H1 (cell line): Measurements from ENCODE around the gene ARHGAP21. TPM values are rescaled to one million over a fixed set of nuclear protein-coding genes. Genes with fewer than 3 reads are reported as not detected.

Experiments
- CTCF ChIA-PET: fragments of 300-600 bp; sonication (Branson Sonifier 250); formaldehyde crosslinking; loops from one replicate; lab custom pipeline; 2021; ENCODE audit not compliant: partially characterized antibody; lab: Charles Lee
- POLR2A ChIA-PET: fragments of 300-600 bp; sonication (Branson Sonifier 250); formaldehyde crosslinking; loops from one replicate; lab custom pipeline; 2021; ENCODE audit warnings: inconsistent platforms; ENCODE audit not compliant: partially characterized antibody; lab: Charles Lee
- DNase-seq, 2 experiments: peaks; one replicate each; pipeline versions ENCODE4 v3.0.0 to v3.0.0-alpha.2; 2010 to 2022; ENCODE audit warnings: low spot score in 2 of 2, low read depth in 1 of 2, mixed read lengths in 1 of 2
- FAIRE-seq: peaks from 2 replicates; lab custom pipeline; 2011; peaks lifted over from hg19 to GRCh38; lab: Jason Lieb, UNC
- H2AFZ ChIP-seq: 2 replicates; pipeline ENCODE4 v1.8.1; 2012; ENCODE audit warnings: low read length, inconsistent platforms
- H2AK5ac ChIP-seq: 2 replicates; pipeline ENCODE4 v1.6.1; 2013; ENCODE audit warnings: low read depth, low read length
- H2BK120ac ChIP-seq: replicated peaks from 2 replicates; pipeline ENCODE3; 2013; ENCODE audit warnings: low read depth, low read length, inconsistent platforms
- H2BK12ac ChIP-seq: 2 replicates; pipeline ENCODE4 v1.6.1; 2013; ENCODE audit warnings: low read depth, low read length
- H2BK15ac ChIP-seq: 2 replicates; pipeline ENCODE4 v1.6.1; 2013; ENCODE audit warnings: low read length
- H2BK20ac ChIP-seq: 2 replicates; pipeline ENCODE4 v1.6.1; 2013; ENCODE audit warnings: low read length
- H2BK5ac ChIP-seq: 2 replicates; pipeline ENCODE4 v1.6.1; 2013; ENCODE audit warnings: low read depth, low read length
- H3K14ac ChIP-seq: 2 replicates; pipeline ENCODE4 v1.6.1; 2013; ENCODE audit warnings: inconsistent platforms; ENCODE audit not compliant: insufficient read length
- H3K18ac ChIP-seq: 2 replicates; pipeline ENCODE4 v1.6.1; 2013; ENCODE audit warnings: low read length; ENCODE audit errors: extremely low read depth
- H3K23ac ChIP-seq: 2 replicates; pipeline ENCODE4 v1.6.1; 2013; ENCODE audit warnings: inconsistent platforms; ENCODE audit not compliant: insufficient read length
- H3K23me2 ChIP-seq: 2 replicates; pipeline ENCODE4 v1.6.1; 2013; ENCODE audit warnings: low read depth, low read length
- H3K27ac ChIP-seq: 2 replicates; pipeline ENCODE4 v1.6.1; 2011; ENCODE audit warnings: low read depth, low read length, inconsistent platforms
- H3K27me3 ChIP-seq, 4 experiments: replicated peaks in 1 of 4; 1 replicate in 1 of 4; 2 replicates in 3 of 4; pipeline versions ENCODE4 v1.6.1 to v1.8.1; 2011 to 2013; ENCODE audit warnings: low read length in 3 of 4, mild to moderate bottlenecking in 3 of 4, inconsistent platforms in 2 of 4, mixed read lengths in 2 of 4, moderate library complexity in 1 of 4; ENCODE audit not compliant: control insufficient read depth in 3 of 4, insufficient read depth in 3 of 4; ENCODE audit errors: extremely low read depth in 1 of 4
- H3K36me3 ChIP-seq, 4 experiments: 2 replicates each; pipeline versions ENCODE4 v1.6.1 to v1.8.1; 2011 to 2013; ENCODE audit warnings: mild to moderate bottlenecking in 4 of 4, low read length in 3 of 4, moderate library complexity in 2 of 4, control low read depth in 1 of 4, inconsistent platforms in 1 of 4; ENCODE audit not compliant: insufficient read depth in 4 of 4, control insufficient read depth in 2 of 4
- H3K4ac ChIP-seq: replicated peaks from 2 replicates; pipeline ENCODE3; 2013; ENCODE audit warnings: low read length, low read depth, mixed read lengths, inconsistent platforms; ENCODE audit not compliant: insufficient read length
- H3K4me1 ChIP-seq, 4 experiments: replicated peaks in 1 of 4; 1 replicate in 1 of 4; 2 replicates in 3 of 4; pipeline versions ENCODE4 v1.6.1 to v1.8.1; 2011 to 2013; ENCODE audit warnings: low read length in 3 of 4, inconsistent platforms in 2 of 4, mixed read lengths in 1 of 4; ENCODE audit not compliant: insufficient read depth in 4 of 4, control insufficient read depth in 3 of 4
- H3K4me2 ChIP-seq, 2 experiments: 2 replicates each; pipeline versions ENCODE4 v1.6.1 to v1.8.1; 2011 to 2013; ENCODE audit warnings: low read depth in 2 of 2, low read length in 2 of 2, control low read depth in 1 of 2, inconsistent platforms in 1 of 2, mild to moderate bottlenecking in 1 of 2; ENCODE audit not compliant: insufficient read depth in 1 of 2
- H3K4me3 ChIP-seq, 4 experiments: fragments of 200-600, 300-600 bp in 1 of 4; sonication (generic), shearing (Covaris generic), sonication (Bioruptor Twin) in 1 of 4; 2 replicates each; pipeline versions ENCODE4 v1.5.1 to v1.8.1; 2011 to 2016; ENCODE audit warnings: low read length in 4 of 4, low read depth in 3 of 4, control low read depth in 2 of 4, inconsistent platforms in 2 of 4, mild to moderate bottlenecking in 2 of 4, mixed read lengths in 1 of 4, moderate library complexity in 1 of 4; ENCODE audit not compliant: insufficient read depth in 2 of 4; ENCODE audit errors: extremely low read depth in 1 of 4
- H3K56ac ChIP-seq: replicated peaks from 2 replicates; pipeline ENCODE3; 2013; ENCODE audit warnings: low read depth, mild to moderate bottlenecking, mixed read lengths, low read length, inconsistent platforms; ENCODE audit not compliant: insufficient read length
- H3K79me1 ChIP-seq: 2 replicates; pipeline ENCODE4 v1.6.1; 2013; ENCODE audit warnings: low read depth, low read length, control low read depth
- H3K79me2 ChIP-seq, 2 experiments: 2 replicates each; pipeline versions ENCODE4 v1.6.1 to v1.8.1; 2012 to 2013; ENCODE audit warnings: low read length in 2 of 2, mild to moderate bottlenecking in 2 of 2, inconsistent platforms in 1 of 2; ENCODE audit not compliant: insufficient read depth in 2 of 2, control insufficient read depth in 1 of 2
- H3K9ac ChIP-seq, 4 experiments: replicated peaks in 1 of 4; 1 replicate in 1 of 4; 2 replicates in 3 of 4; pipeline versions ENCODE4 v1.6.1 to v1.8.1; 2011 to 2013; ENCODE audit warnings: low read depth in 3 of 4, low read length in 3 of 4, control low read depth in 2 of 4, mild to moderate bottlenecking in 2 of 4, moderate library complexity in 2 of 4, inconsistent platforms in 1 of 4; ENCODE audit errors: extremely low read depth in 1 of 4
- H3K9me3 ChIP-seq, 2 experiments: 2 replicates each; pipeline versions ENCODE4 v1.6.1 to v1.8.1; 2012 to 2013; ENCODE audit warnings: mild to moderate bottlenecking in 2 of 2, moderate library complexity in 2 of 2, control low read depth in 1 of 2, inconsistent platforms in 1 of 2, low read depth in 1 of 2, low read length in 1 of 2, mixed read lengths in 1 of 2; ENCODE audit not compliant: insufficient read depth in 2 of 2
- H4K20me1 ChIP-seq, 2 experiments: replicated peaks in 1 of 2; 2 replicates each; pipeline versions ENCODE3 to v1.8.1; 2011 to 2013; ENCODE audit warnings: inconsistent platforms in 2 of 2, low read length in 2 of 2, mild to moderate bottlenecking in 1 of 2; ENCODE audit not compliant: insufficient read depth in 2 of 2, control insufficient read depth in 1 of 2
- H4K5ac ChIP-seq: 2 replicates; pipeline ENCODE4 v1.6.1; 2013; ENCODE audit warnings: low read length, low read depth, mixed read lengths, inconsistent platforms; ENCODE audit not compliant: insufficient read length
- H4K8ac ChIP-seq: 2 replicates; pipeline ENCODE4 v1.8.0; 2013; ENCODE audit warnings: mild to moderate bottlenecking, moderate library complexity, low read length, inconsistent platforms; ENCODE audit not compliant: insufficient read depth; ENCODE audit errors: extremely low read depth
- H4K91ac ChIP-seq: replicated peaks from 2 replicates; pipeline ENCODE3; 2013; ENCODE audit warnings: low read length, mixed read lengths, inconsistent platforms; ENCODE audit not compliant: insufficient read length
- KDM1A ChIP-seq: fragments of 200-600, 300-600 bp; sonication (generic); IDR thresholded peaks from 2 replicates; pipeline ENCODE4 v1.7.1; 2016; ENCODE audit warnings: mild to moderate bottlenecking, low read length, borderline replicate concordance
- RAD21 ChIP-seq, 2 experiments: IDR thresholded peaks in 1 of 2; conservative IDR thresholded peaks in 1 of 2; 2 replicates each; pipeline ENCODE4 v1.6.1; 2011; ENCODE audit warnings: low read depth in 2 of 2, low read length in 2 of 2, improper control_type of control experiment in 1 of 2, inconsistent platforms in 1 of 2, mild to moderate bottlenecking in 1 of 2, moderate library complexity in 1 of 2
- RBBP5 ChIP-seq: IDR thresholded peaks from 2 replicates; pipeline ENCODE4 v1.7.1; 2012; ENCODE audit warnings: low read depth, mild to moderate bottlenecking, inconsistent platforms, low read length, moderate library complexity, borderline replicate concordance
- WGBS, 2 experiments: shearing (Covaris generic) in 1 of 2; methylation state at CpG; one replicate each; pipeline versions ENCODE4 v1.1.6 to v1.1.7; 2013 to 2015; ENCODE audit warnings: low lambda C conversion rate in 2 of 2, mixed read lengths in 2 of 2, inconsistent platforms in 1 of 2, low coverage in 1 of 2, missing lambda C conversion rate in 1 of 2; ENCODE audit not compliant: insufficient replicate concordance in 2 of 2, insufficient coverage in 1 of 2, insufficient read length in 1 of 2; ENCODE audit errors: extremely low coverage in 1 of 2, missing lambda C conversion rate in 1 of 2; 5-methylcytosine and 5-hydroxymethylcytosine counted together
- polyA plus RNA-seq, 7 experiments: library from polyadenylated mRNA; depleted of rRNA in 3 of 7; stranded (reverse) in 5 of 7; unstranded in 2 of 7; fragments of >200 nt in 5 of 7; fragments of 200-250 nt in 2 of 7; gene quantifications; 1 replicate in 5 of 7; 2 replicates in 1 of 7; 4 replicates in 1 of 7; pipeline versions ENCODE4 v1.2.1 to v1.2.3, GENCODE V29; 2011 to 2013; ENCODE audit warnings: missing spikeins in 2 of 7, mixed read lengths in 2 of 7
- total RNA-seq: library from RNA; stranded (reverse); fragmentation: NEBNext Ultra II Directional; extraction: Animal tissue kit (Norgen Biotek cat#: 25700); gene quantifications from 2 replicates; pipeline ENCODE4 v1.2.1, GENCODE V29; 2021
- TF ChIP-seq, protein P1 (sequence below), 3 experiments: IDR thresholded peaks; 1 replicate in 2 of 3; 2 replicates in 1 of 3; pipeline versions ENCODE4 v1.5.1 to v1.6.1; 2011; ENCODE audit warnings: low read length in 3 of 3, mild to moderate bottlenecking in 3 of 3, inconsistent platforms in 2 of 3, low read depth in 1 of 3, moderate library complexity in 1 of 3; ENCODE audit not compliant: insufficient read depth in 1 of 3; ENCODE audit errors: control extremely low read depth in 1 of 3

ARHGAP21 gene
- total and polyA plus RNA-seq, 2 of the 8 experiments (the other 6 are each of a cell fraction or from before 2014, with no cell fraction given): 14.4 to 35.3 TPM

DNA sequence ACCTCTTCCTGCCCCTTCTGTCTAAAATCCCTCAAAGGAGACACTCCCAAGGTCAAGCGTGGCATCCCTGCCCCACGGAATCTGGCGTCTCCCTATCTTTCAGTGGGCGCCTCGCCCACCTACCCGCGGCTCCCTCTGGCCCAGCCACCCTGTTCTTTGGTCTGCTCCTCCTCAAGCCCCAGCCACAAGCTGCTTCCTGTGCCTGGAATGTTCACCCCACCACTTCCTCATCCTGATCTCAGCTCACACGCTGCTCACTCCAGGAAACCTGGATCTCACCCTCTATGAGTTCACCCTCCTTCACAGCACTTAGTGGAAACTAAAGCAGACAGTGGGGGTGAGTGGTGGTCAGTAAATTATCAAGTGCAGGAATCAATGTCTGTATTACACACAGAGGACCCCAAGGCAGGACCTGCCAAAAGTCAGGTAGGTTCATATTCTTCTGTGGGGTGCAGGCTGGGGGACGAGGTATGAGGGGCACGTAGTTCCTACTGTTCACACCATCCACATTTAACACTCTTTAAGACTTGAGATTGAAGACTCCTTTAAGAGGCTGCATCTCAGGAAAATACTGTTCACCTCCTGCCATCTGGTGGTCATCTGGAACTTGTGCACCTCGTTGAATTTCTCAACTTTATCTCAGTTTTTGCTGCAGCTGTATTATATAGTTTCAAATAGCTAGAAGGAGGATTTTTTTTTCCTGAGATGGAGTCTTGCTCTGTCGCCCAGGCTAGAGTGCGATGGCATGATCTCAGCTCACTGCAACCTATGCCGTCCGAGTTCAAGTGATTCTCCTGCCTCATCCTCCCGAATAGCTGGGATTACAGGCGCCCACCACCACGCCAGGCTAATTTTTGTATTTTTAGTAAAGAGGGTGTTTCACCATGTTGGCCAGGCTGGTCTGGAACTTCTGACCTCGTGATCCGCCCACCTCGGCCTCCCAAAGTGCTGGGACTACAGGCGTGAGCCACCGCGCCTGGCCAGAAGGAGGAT lies 166.6 kb downstream of the ARHGAP21 start:
- 79% methylated on average over 24 of the region's 24 CpGs; no CpG with 5 or more reads in 1 of the 2 experiments for WGBS, 2 experiments
- Histone ChIP-seq H2BK20ac (no peak overlapping the region), H3K9me3 (peaks cover 10 to 17% of the 10 kb centered on the region in 2 experiments; a peak in 3 of 4 replicates), H3K56ac (no peak overlapping the region), H3K4me2 (no peak overlapping the region), H3K4me3 (no peak overlapping the region), H3K4ac (no peak overlapping the region), H3K18ac (no peak overlapping the region), H4K5ac (no peak overlapping the region), H3K36me3 (no peaks in the 10 kb centered on the region; a peak in 1 of 8 replicates), H3K27ac (no peak overlapping the region), H4K91ac (no peak overlapping the region), H3K4me1 (peaks cover 0 to 3% (median under 1%) of the 10 kb centered on the region in 4 experiments; a peak in 5 of 7 replicates), H2BK12ac (0 out of 2 replicates have a peak overlapping the region, but pooled peaks have one; percentile 50), H2AFZ (0 out of 2 replicates have a peak overlapping the region, but pooled peaks have one; percentile 22), H3K23me2 (0 out of 2 replicates have a peak, but pooled peaks cover 2% of the 10 kb centered on the region), H3K79me1 (no peaks in the 10 kb centered on the region), H3K79me2 (no peaks in the 10 kb centered on the region), H3K23ac (no peak overlapping the region), H2BK5ac (no peak overlapping the region), H2BK15ac (no peak overlapping the region), H2BK120ac (no peak overlapping the region), H2AK5ac (no peak overlapping the region), H4K20me1 (no peaks in the 10 kb centered on the region), H3K27me3 (no peaks in the 10 kb centered on the region), H3K14ac (no peak overlapping the region), H4K8ac (peak overlapping the region; percentile 79; the same call in 1 of the 2 replicates), H3K9ac (no peak overlapping the region)
- ChIA-PET CTCF (interaction anchor here (0.6 to 5.4 kb wide), 18 partner anchors 9 to 1263 kb away, joined by 3 to 28 read pairs (median 4); no protein-coding TSS in a partner anchor), POLR2A (no interaction called here)
- peak; percentile 86 to 89 for TF ChIP-seq RAD21 (IDR thresholded peaks at IDR 0.05 in 1 of 2, conservative IDR thresholded peaks at IDR 0.05 in 1 of 2; ENCODE audit: low read depth in 2 of 2, low read length in 2 of 2)
- TF ChIP-seq KDM1A: no peak
- TF ChIP-seq, protein P1, sequence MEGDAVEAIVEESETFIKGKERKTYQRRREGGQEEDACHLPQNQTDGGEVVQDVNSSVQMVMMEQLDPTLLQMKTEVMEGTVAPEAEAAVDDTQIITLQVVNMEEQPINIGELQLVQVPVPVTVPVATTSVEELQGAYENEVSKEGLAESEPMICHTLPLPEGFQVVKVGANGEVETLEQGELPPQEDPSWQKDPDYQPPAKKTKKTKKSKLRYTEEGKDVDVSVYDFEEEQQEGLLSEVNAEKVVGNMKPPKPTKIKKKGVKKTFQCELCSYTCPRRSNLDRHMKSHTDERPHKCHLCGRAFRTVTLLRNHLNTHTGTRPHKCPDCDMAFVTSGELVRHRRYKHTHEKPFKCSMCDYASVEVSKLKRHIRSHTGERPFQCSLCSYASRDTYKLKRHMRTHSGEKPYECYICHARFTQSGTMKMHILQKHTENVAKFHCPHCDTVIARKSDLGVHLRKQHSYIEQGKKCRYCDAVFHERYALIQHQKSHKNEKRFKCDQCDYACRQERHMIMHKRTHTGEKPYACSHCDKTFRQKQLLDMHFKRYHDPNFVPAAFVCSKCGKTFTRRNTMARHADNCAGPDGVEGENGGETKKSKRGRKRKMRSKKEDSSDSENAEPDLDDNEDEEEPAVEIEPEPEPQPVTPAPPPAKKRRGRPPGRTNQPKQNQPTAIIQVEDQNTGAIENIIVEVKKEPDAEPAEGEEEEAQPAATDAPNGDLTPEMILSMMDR (IDR thresholded peaks at IDR 0.05; ENCODE audit: control extremely low read depth in 1 of 3, insufficient read depth in 1 of 3, low read depth in 1 of 3, low read length in 3 of 3): peak in 2 of 3 experiments; percentile 65 to 73; a peak in 3 of 4 replicates
- TF ChIP-seq RBBP5: no peak
- no peak for DNase-seq
- peak; percentile 94 for FAIRE-seq
